SK-N-MC (cell line): ENCODE results near the gene XRCC4.

Experiments used
- EZH2 ChIP-seq: fragments of 200-600 bp; sonication (generic); IDR thresholded peaks from one replicate; pipeline ENCODE4 v1.6.1; 2017; ENCODE audit warnings: antibody characterized with exemption
- POLR2AphosphoS5 ChIP-seq: IDR thresholded peaks from 2 replicates; pipeline ENCODE4 v1.6.1; 2012; ENCODE audit warnings: mild to moderate bottlenecking, low read depth, low read length, borderline replicate concordance

- TF ChIP-seq POLR2AphosphoS5 (no peak), EZH2 (no peak)
Observed at GRCh38 chr5:83283761-83284160, 206.4 kb downstream of the XRCC4 start.
